MM.1S (cell line): Measurements from ENCODE around the gene POLG.

ENCODE experiments used
- CTCF ChIP-seq: fragments of 300-600 bp; sonication (generic); IDR thresholded peaks from 2 replicates; pipeline ENCODE4 v1.5.1; 2016; ENCODE audit warnings: antibody characterized with exemption, low read length, mixed read lengths
- EZH2 ChIP-seq: fragments of 300-600 bp; sonication (generic); optimal IDR thresholded peaks from 2 replicates; pipeline ENCODE3; 2017; ENCODE audit warnings: low read depth, mild to moderate bottlenecking, antibody characterized with exemption, low read length, mixed read lengths
- EZH2phosphoT487 ChIP-seq: fragments of 300-600 bp; sonication (generic); IDR thresholded peaks from 2 replicates; pipeline ENCODE4 v1.6.1; 2018; ENCODE audit warnings: antibody characterized with exemption, low read length

DNA sequence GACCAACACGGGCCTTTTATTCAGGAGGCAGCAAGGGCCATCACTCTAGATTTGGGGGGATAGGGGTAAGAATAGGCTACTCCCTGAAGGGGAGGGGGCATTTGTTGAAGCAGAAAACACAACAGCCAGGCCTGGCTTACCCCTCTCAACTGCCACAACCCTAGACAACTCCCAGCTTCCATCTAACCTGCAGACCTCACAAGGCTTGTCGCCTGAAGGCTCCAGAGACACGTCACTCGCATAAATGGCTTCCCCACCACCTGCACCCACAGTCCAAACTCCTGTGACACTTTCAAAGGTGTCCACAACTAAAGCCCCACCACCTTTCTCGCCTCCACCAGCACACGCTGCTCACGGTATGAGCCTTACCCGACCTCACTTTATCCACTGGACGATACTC lies 14.9 kb downstream of the POLG start:
- TF ChIP-seq CTCF (no peak), EZH2phosphoT487 (no peak), EZH2 (no peak)
